Erythroblast (primary cell): ENCODE data around the gene HTATSF1.

Experiments used
- GATA1 ChIP-seq: IDR thresholded peaks from 2 replicates; pipeline ENCODE4 v1.6.1; 2011; ENCODE audit warnings: low read depth, mild to moderate bottlenecking, control low read depth, low read length, moderate library complexity
- POLR2A ChIP-seq: IDR thresholded peaks from 2 replicates; pipeline ENCODE4 v1.6.1; 2011; ENCODE audit warnings: mild to moderate bottlenecking, low read length

DNA sequence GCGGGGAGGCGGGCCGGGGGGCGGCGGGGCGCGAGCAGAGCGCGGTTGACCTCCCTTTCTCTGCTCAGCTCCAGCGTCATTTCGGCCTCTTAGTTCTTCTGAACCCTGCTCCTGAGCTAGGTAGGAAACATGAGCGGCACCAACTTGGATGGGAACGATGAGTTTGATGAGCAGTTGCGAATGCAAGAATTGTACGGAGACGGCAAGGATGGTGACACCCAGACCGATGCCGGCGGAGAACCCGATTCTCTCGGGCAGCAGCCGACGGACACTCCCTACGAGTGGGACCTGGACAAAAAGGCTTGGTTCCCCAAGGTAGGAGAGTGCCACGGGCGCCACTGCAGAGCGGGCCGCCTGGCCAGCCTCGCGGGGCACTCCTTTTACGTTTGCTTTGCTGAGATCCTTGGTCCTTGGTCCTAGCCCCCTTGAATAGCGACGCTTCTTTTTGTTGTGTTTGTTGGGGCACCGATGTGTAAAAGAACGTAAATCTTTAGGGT, at the start of gene HTATSF1:
- TF ChIP-seq POLR2A (no peak), GATA1 (no peak)
